Globus pallidus (tissue), 1 donor: ENCODE data around the gene PAN3.
"Not testable (repeated sequence)": the region's sequence is repeated elsewhere in the genome, so short reads cannot be mapped to it uniquely, and the experiment has no call there.

Source experiments
- DNase-seq: peaks from one replicate; pipeline ENCODE4 v3.0.0-alpha.2; 2015; ENCODE audit warnings: low spot score

PAN3 gene

GRCh38 chr13:28138012-28138755 is at the start of gene PAN3:
PAN3 (plus strand) TSS chr13:28138545; CDS start chr13:28138658, 113 bp downstream.
- peak; percentile 90 for DNase-seq

GRCh38 chr13:28089065-28089464 is 49.3 kb upstream of the PAN3 start:
- DNase-seq = no peak

- no peak for DNase-seq
Measured at GRCh38 chr13:28092431-28092830, 45.9 kb upstream of the PAN3 start.

- no peak for DNase-seq
Measured at GRCh38 chr13:28093881-28094280, 44.5 kb upstream of the PAN3 start.

GRCh38 chr13:28094306-28094705 is 44.0 kb upstream of the PAN3 start:
- DNase-seq = no peak

- no peak for DNase-seq
Measured at GRCh38 chr13:28097503-28097902, 40.8 kb upstream of the PAN3 start.

GRCh38 chr13:28099396-28100149 is 38.8 kb upstream of the PAN3 start:
- no peak for DNase-seq

GRCh38 chr13:28100150-28101121 is 37.9 kb upstream of the PAN3 start, which contains the start of gene FLT3:
FLT3 (minus strand) TSS chr13:28100576; CDS start chr13:28100510, 66 bp downstream.
- DNase-seq = no peak

GRCh38 chr13:28101886-28102285 is 36.5 kb upstream of the PAN3 start:
- not testable (repeated sequence) for DNase-seq

- no peak for DNase-seq
Measured at GRCh38 chr13:28106976-28107375, 31.4 kb upstream of the PAN3 start.

GRCh38 chr13:28110414-28110813 is 27.9 kb upstream of the PAN3 start:
- no peak for DNase-seq

GRCh38 chr13:28116736-28117135 is 21.6 kb upstream of the PAN3 start:
- no peak for DNase-seq

- no peak for DNase-seq
Measured at GRCh38 chr13:28117689-28118377, 20.5 kb upstream of the PAN3 start.

- DNase-seq = no peak
Measured at GRCh38 chr13:28120317-28120716, 18.0 kb upstream of the PAN3 start.

GRCh38 chr13:28121224-28121623 is 17.1 kb upstream of the PAN3 start:
- DNase-seq = no peak

GRCh38 chr13:28128030-28128429 is 10.3 kb upstream of the PAN3 start:
- DNase-seq = no peak

- no peak for DNase-seq
Measured at GRCh38 chr13:28128926-28129325, 9.4 kb upstream of the PAN3 start.

- no peak for DNase-seq
Measured at GRCh38 chr13:28129911-28130693, 8.2 kb upstream of the PAN3 start.

GRCh38 chr13:28131646-28132045 is 6.7 kb upstream of the PAN3 start:
- no peak for DNase-seq

GRCh38 chr13:28136916-28137315 is 1.4 kb upstream of the PAN3 start:
- DNase-seq = no peak

GRCh38 chr13:28137596-28137995 is 749 bp upstream of the PAN3 start:
- DNase-seq = no peak
